Mammary epithelial cell (primary cell): ENCODE measurements around the gene IL6ST.

Experiments used
- EZH2 ChIP-seq: IDR thresholded peaks from 2 replicates; pipeline ENCODE4 v1.6.1; 2012; ENCODE audit warnings: low read length, inconsistent platforms, borderline replicate concordance
- TF ChIP-seq, protein P1 (sequence below), 2 donors: IDR thresholded peaks in 1 of 2; conservative IDR thresholded peaks in 1 of 2; 2 replicates each; pipeline ENCODE4 v1.5.1; 2011 to 2012; ENCODE audit warnings: inconsistent platforms in 2 of 2, low read length in 2 of 2, mild to moderate bottlenecking in 2 of 2, control low read depth in 1 of 2, low read depth in 1 of 2; ENCODE audit not compliant: insufficient read depth in 1 of 2; ENCODE audit errors: extremely low read depth in 1 of 2

DNA sequence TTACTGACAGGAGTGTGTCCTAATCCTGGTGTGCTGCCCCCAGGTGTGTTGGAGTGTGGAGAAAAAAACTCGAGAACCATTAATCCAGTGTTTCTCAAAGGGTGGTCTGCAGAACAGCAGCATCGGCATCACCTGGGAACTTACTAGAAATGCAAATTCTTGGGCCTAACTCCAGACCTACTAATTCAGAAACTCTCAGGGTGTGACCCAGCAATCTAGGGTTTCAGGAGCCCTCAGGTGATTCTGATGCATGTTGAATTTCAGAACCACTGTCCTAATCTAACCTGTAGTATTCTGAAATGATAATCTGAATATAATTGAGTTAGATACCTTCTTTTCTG lies 30.0 kb upstream of the IL6ST start:
- TF ChIP-seq, protein P1, sequence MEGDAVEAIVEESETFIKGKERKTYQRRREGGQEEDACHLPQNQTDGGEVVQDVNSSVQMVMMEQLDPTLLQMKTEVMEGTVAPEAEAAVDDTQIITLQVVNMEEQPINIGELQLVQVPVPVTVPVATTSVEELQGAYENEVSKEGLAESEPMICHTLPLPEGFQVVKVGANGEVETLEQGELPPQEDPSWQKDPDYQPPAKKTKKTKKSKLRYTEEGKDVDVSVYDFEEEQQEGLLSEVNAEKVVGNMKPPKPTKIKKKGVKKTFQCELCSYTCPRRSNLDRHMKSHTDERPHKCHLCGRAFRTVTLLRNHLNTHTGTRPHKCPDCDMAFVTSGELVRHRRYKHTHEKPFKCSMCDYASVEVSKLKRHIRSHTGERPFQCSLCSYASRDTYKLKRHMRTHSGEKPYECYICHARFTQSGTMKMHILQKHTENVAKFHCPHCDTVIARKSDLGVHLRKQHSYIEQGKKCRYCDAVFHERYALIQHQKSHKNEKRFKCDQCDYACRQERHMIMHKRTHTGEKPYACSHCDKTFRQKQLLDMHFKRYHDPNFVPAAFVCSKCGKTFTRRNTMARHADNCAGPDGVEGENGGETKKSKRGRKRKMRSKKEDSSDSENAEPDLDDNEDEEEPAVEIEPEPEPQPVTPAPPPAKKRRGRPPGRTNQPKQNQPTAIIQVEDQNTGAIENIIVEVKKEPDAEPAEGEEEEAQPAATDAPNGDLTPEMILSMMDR (conservative IDR thresholded peaks at IDR 0.05 in 1 of 2, IDR thresholded peaks at IDR 0.05 in 1 of 2; ENCODE audit: extremely low read depth in 1 of 2, insufficient read depth in 1 of 2, low read depth in 1 of 2, low read length in 2 of 2), result no peak
- no peak for TF ChIP-seq EZH2
